ENCODE results near the gene CHCHD3.

Gene CHCHD3

GRCh38 chr7:133081599-133082389 is at the start of gene CHCHD3:
Gene CHCHD3, minus strand, starts transcription at chr7:133082090. Its CDS starts 153 bp downstream, at chr7:133081937.
- peak within 1 kb of the TSS; percentile 83 for H3K4me3 ChIP-seq (ENCODE audit: low read length)
- no peak for TF ChIP-seq CTCF (conservative IDR thresholded peaks at IDR 0.05; ENCODE audit: low read depth, low read length)
- peak; percentile 96 for DNase-seq (ENCODE audit: low read depth)

- no peak for TF ChIP-seq CTCF (conservative IDR thresholded peaks at IDR 0.05; ENCODE audit: low read depth, low read length)
- H3K4me3 ChIP-seq (ENCODE audit: low read length) = no peak overlapping the region
- DNase-seq (ENCODE audit: low read depth) = no peak
Observed at GRCh38 chr7:133130166-133130565, 48.3 kb upstream of the CHCHD3 start.

- no peak for DNase-seq (ENCODE audit: low read depth)
- TF ChIP-seq CTCF (conservative IDR thresholded peaks at IDR 0.05; ENCODE audit: low read depth, low read length) = no peak
- no peak overlapping the region for H3K4me3 ChIP-seq (ENCODE audit: low read length)
Observed at GRCh38 chr7:133126422-133126821, 44.5 kb upstream of the CHCHD3 start.

- DNase-seq (ENCODE audit: low read depth) = no peak
- TF ChIP-seq CTCF (conservative IDR thresholded peaks at IDR 0.05; ENCODE audit: low read depth, low read length) = no peak
- H3K4me3 ChIP-seq (ENCODE audit: low read length) = no peak overlapping the region
Observed at GRCh38 chr7:133124974-133125373, 43.1 kb upstream of the CHCHD3 start.

- DNase-seq (ENCODE audit: low read depth) = no peak
- TF ChIP-seq CTCF (conservative IDR thresholded peaks at IDR 0.05; ENCODE audit: low read depth, low read length) = no peak
Observed at GRCh38 chr7:133121175-133121844, 39.4 kb upstream of the CHCHD3 start.

GRCh38 chr7:133119067-133119466 is 37.2 kb upstream of the CHCHD3 start:
- H3K4me3 ChIP-seq (ENCODE audit: low read length) = no peak overlapping the region
- no peak for DNase-seq (ENCODE audit: low read depth)
- no peak for TF ChIP-seq CTCF (conservative IDR thresholded peaks at IDR 0.05; ENCODE audit: low read depth, low read length)

More at GRCh38 chr7:133121175-133121844, 39.4 kb upstream of the CHCHD3 start:
- H3K4me3 ChIP-seq (ENCODE audit: low read length) = no peak overlapping the region
